Endothelial cell of umbilical vein (primary cell): ENCODE data around the gene RPRD2. TPM values are rescaled to one million over a fixed set of nuclear protein-coding genes. Genes with fewer than 3 reads are reported as not detected.

Source experiments
- BruUV-seq: library from RNA; stranded (reverse); fragments of 400-500 nt; replicated peaks from 2 replicates; lab custom pipeline; 2021; lab: Mats Ljungman, UMichigan
- CTCF ChIA-PET: fragments of 300-600, 350-600 bp; sonication (Branson Sonifier 250); formaldehyde crosslinking; loops from one replicate; lab custom pipeline; 2021; ENCODE audit warnings: antibody characterized with exemption, inconsistent platforms; lab: Charles Lee
- POLR2A ChIA-PET: fragments of 300-600, 350-600 bp; sonication (Branson Sonifier 250); formaldehyde crosslinking; loops from one replicate; lab custom pipeline; 2021; ENCODE audit warnings: antibody characterized with exemption, inconsistent platforms; lab: Charles Lee
- DNase-seq: peaks from one replicate; pipeline ENCODE4 v3.0.0-alpha.2; 2011; ENCODE audit warnings: low read depth, low spot score
- FAIRE-seq: peaks from 2 replicates; lab custom pipeline; 2011; peaks lifted over from hg19 to GRCh38; lab: Jason Lieb, UNC
- H2AFZ ChIP-seq: 2 replicates; pipeline ENCODE4 v1.6.0; 2012; ENCODE audit warnings: low read depth, low read length, control low read depth, inconsistent platforms
- H3K27ac ChIP-seq: 2 replicates; pipeline ENCODE4 v1.5.1; 2011; ENCODE audit warnings: low read depth, mild to moderate bottlenecking, control low read depth, low read length, moderate library complexity; ENCODE audit not compliant: insufficient read depth
- H3K27me3 ChIP-seq, 2 experiments: 2 replicates each; pipeline versions ENCODE4 v1.6.0 to v1.6.1; 2011; ENCODE audit warnings: low read length in 2 of 2, mixed read lengths in 1 of 2; ENCODE audit not compliant: control insufficient read depth in 2 of 2, insufficient read depth in 2 of 2
- H3K36me3 ChIP-seq, 2 experiments: 2 replicates in 1 of 2; 3 replicates in 1 of 2; pipeline ENCODE4 v1.5.1; 2011; ENCODE audit warnings: low read length in 2 of 2, mild to moderate bottlenecking in 1 of 2, moderate library complexity in 1 of 2; ENCODE audit not compliant: control insufficient read depth in 2 of 2, insufficient read depth in 2 of 2; ENCODE audit errors: extremely low read depth in 1 of 2
- H3K4me1 ChIP-seq: 3 replicates; pipeline ENCODE4 v1.5.1; 2011; ENCODE audit warnings: mild to moderate bottlenecking, low read length; ENCODE audit not compliant: control insufficient read depth, insufficient read depth; ENCODE audit errors: extremely low read depth
- H3K4me2 ChIP-seq: 2 replicates; pipeline ENCODE4 v1.6.1; 2011; ENCODE audit warnings: low read length, control low read depth, mixed read lengths; ENCODE audit not compliant: insufficient read depth
- H3K4me3 ChIP-seq, 3 experiments: fragments of 200-600 bp in 1 of 3; sonication (generic), shearing (Covaris generic) in 1 of 3; replicated peaks in 1 of 3; 2 replicates each; pipeline ENCODE4 v1.5.1; 2011 to 2016; ENCODE audit warnings: control low read depth in 3 of 3, low read length in 3 of 3, mild to moderate bottlenecking in 2 of 3, inconsistent platforms in 1 of 3, low read depth in 1 of 3, moderate library complexity in 1 of 3; ENCODE audit not compliant: insufficient read depth in 1 of 3
- H3K79me2 ChIP-seq: 2 replicates; pipeline ENCODE4 v1.6.0; 2012; ENCODE audit warnings: low read length, inconsistent platforms; ENCODE audit not compliant: control insufficient read depth, insufficient read depth
- H3K9ac ChIP-seq: replicated peaks from 2 replicates; pipeline ENCODE3; 2011; ENCODE audit warnings: low read length, control low read depth; ENCODE audit not compliant: insufficient read depth; ENCODE audit errors: extremely low read depth
- H3K9me1 ChIP-seq: replicated peaks from 3 replicates; pipeline ENCODE4 v1.6.0; 2011; ENCODE audit warnings: mild to moderate bottlenecking, low read length; ENCODE audit not compliant: control insufficient read depth, insufficient read depth; ENCODE audit errors: extremely low read depth
- H3K9me3 ChIP-seq: replicated peaks from 2 replicates; pipeline ENCODE4 v1.5.1; 2012; ENCODE audit warnings: low read length, inconsistent platforms; ENCODE audit not compliant: control insufficient read depth, insufficient read depth
- H4K20me1 ChIP-seq: replicated peaks from 2 replicates; pipeline ENCODE3; 2011; ENCODE audit warnings: mild to moderate bottlenecking, low read length; ENCODE audit not compliant: control insufficient read depth, insufficient read depth; ENCODE audit errors: extremely low read depth
- EZH2 ChIP-seq: IDR thresholded peaks from 2 replicates; pipeline ENCODE4 v1.6.1; 2012; ENCODE audit warnings: borderline replicate concordance, low read depth, mild to moderate bottlenecking, moderate library complexity, low read length, inconsistent platforms; ENCODE audit not compliant: severe bottlenecking
- FOS ChIP-seq: IDR thresholded peaks from 2 replicates; pipeline ENCODE4 v1.6.1; 2011; ENCODE audit warnings: mild to moderate bottlenecking, low read length, moderate library complexity, borderline replicate concordance; ENCODE audit not compliant: insufficient read depth
- GATA2 ChIP-seq: IDR thresholded peaks from 2 replicates; pipeline ENCODE4 v1.7.0; 2011; ENCODE audit warnings: low read depth, mild to moderate bottlenecking, moderate library complexity, mixed read lengths, low read length; ENCODE audit not compliant: insufficient read length, insufficient read depth
- JUN ChIP-seq: IDR thresholded peaks from 2 replicates; pipeline ENCODE4 v1.6.1; 2011; ENCODE audit warnings: borderline replicate concordance, low read depth; ENCODE audit not compliant: insufficient read length, insufficient read depth
- MYC ChIP-seq: IDR thresholded peaks from one replicate; pipeline ENCODE4 v1.6.1; 2011; ENCODE audit warnings: mild to moderate bottlenecking, low read depth, low read length
- POLR2A ChIP-seq: IDR thresholded peaks from 2 replicates; pipeline ENCODE4 v1.6.1; 2012; ENCODE audit warnings: low read depth, mild to moderate bottlenecking, control low read depth, low read length
- POLR2AphosphoS5 ChIP-seq: IDR thresholded peaks from 2 replicates; pipeline ENCODE4 v1.6.1; 2012; ENCODE audit warnings: low read depth, mild to moderate bottlenecking, control low read depth, low read length, moderate library complexity; ENCODE audit not compliant: insufficient read depth
- dilution Hi-C: fragments of 300-500 bp; cut with MboI; formaldehyde crosslinking; loops from one replicate; pipeline ENCODE4 v1.15.0; 2019; ENCODE audit warnings: low sequenced_read_pairs; ENCODE audit not compliant: extremely low pct_ligation_motif_present
- intact Hi-C: fragments of 100-400 bp; cut with micrococcal nuclease; formaldehyde crosslinking; loops from one replicate; pipeline ENCODE4 v1.10.0; 2022
- polyA plus RNA-seq, 4 experiments: library from polyadenylated mRNA; depleted of rRNA in 3 of 4; stranded (reverse) in 3 of 4; unstranded in 1 of 4; fragments of >200 nt; gene quantifications; 2 replicates each; pipeline versions ENCODE4 v1.2.1 to v1.2.3, GENCODE V29; 2011 to 2012; ENCODE audit warnings: missing spikeins in 1 of 4
- total RNA-seq: library from RNA; stranded (reverse); gene quantifications from 2 replicates; pipeline ENCODE4 v1.2.3, GENCODE V29; 2021
- TF ChIP-seq, protein P1 (sequence below), 2 donors: IDR thresholded peaks; 1 replicate in 1 of 2; 2 replicates in 1 of 2; pipeline ENCODE4 v1.5.1; 2011; ENCODE audit warnings: low read length in 2 of 2, mild to moderate bottlenecking in 2 of 2, moderate library complexity in 2 of 2, control low read depth in 1 of 2, inconsistent platforms in 1 of 2, low read depth in 1 of 2; ENCODE audit not compliant: insufficient read depth in 1 of 2; ENCODE audit errors: extremely low read depth in 1 of 2
- TF ChIP-seq, protein P2 (sequence below): IDR thresholded peaks from 2 replicates; pipeline ENCODE4 v1.6.1; 2011; ENCODE audit not compliant: insufficient read depth, insufficient read length

Gene RPRD2
- total and polyA plus RNA-seq, 2 donors (not counting 3 experiments of a cell fraction or from before 2014, with no cell fraction given), result 12.9 to 23.9 TPM

DNA sequence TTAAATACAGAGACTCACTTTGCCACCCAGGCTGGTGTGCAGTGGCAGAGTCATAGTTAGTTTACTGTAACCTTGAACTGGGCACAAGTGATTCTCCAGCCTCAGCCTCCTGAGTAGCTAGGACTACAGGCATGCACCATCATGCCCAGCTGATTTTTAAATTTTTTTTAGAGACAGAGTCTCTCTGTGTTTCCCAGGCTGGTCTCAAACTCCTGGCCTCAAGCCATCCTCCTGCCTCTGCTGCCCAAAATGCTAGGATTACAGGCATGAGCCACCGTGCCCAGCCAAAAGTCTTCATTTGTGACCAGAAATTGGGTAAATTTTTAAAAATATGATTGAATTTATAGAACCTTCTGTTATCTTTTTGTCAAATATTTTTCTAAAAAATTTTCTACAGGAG is 105.3 kb downstream of the RPRD2 start:
- POLR2A ChIA-PET, result no interaction called here
- BruUV-seq, result no TSS peak
- Histone ChIP-seq H3K9me1 (no peaks in the 10 kb centered on the region), H3K9me3 (no peaks in the 10 kb centered on the region), H3K9ac (no peak overlapping the region), H4K20me1 (no peaks in the 10 kb centered on the region), H3K4me1 (no peaks in the 10 kb centered on the region), H2AFZ (no peak overlapping the region), H3K4me2 (no peak overlapping the region), H3K36me3 (peaks cover 4 to 24% of the 10 kb centered on the region in 2 experiments), H3K27ac (no peak overlapping the region), H3K27me3 (no peaks in the 10 kb centered on the region), H3K4me3 (no peak overlapping the region), H3K79me2 (no peaks in the 10 kb centered on the region)
- CTCF ChIA-PET, result interaction anchor here (0.8 kb wide), 1 partner anchor 64 kb away, joined by 3 read pairs; no protein-coding TSS in a partner anchor
- dilution Hi-C loops, result no loop called here
- FAIRE-seq, result no peak
- TF ChIP-seq, protein P1, sequence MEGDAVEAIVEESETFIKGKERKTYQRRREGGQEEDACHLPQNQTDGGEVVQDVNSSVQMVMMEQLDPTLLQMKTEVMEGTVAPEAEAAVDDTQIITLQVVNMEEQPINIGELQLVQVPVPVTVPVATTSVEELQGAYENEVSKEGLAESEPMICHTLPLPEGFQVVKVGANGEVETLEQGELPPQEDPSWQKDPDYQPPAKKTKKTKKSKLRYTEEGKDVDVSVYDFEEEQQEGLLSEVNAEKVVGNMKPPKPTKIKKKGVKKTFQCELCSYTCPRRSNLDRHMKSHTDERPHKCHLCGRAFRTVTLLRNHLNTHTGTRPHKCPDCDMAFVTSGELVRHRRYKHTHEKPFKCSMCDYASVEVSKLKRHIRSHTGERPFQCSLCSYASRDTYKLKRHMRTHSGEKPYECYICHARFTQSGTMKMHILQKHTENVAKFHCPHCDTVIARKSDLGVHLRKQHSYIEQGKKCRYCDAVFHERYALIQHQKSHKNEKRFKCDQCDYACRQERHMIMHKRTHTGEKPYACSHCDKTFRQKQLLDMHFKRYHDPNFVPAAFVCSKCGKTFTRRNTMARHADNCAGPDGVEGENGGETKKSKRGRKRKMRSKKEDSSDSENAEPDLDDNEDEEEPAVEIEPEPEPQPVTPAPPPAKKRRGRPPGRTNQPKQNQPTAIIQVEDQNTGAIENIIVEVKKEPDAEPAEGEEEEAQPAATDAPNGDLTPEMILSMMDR (IDR thresholded peaks at IDR 0.05; ENCODE audit: extremely low read depth in 1 of 2, insufficient read depth in 1 of 2, low read depth in 1 of 2, low read length in 2 of 2), result no peak
- no peak for TF ChIP-seq FOS
- TF ChIP-seq POLR2A, result no peak
- no peak for TF ChIP-seq MYC
- TF ChIP-seq, protein P2, sequence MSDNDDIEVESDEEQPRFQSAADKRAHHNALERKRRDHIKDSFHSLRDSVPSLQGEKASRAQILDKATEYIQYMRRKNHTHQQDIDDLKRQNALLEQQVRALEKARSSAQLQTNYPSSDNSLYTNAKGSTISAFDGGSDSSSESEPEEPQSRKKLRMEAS, result no peak
- TF ChIP-seq EZH2, result no peak
- no peak for TF ChIP-seq GATA2
- TF ChIP-seq POLR2AphosphoS5, result no peak
- no peak for TF ChIP-seq JUN
- intact Hi-C loops, result no loop called here
- DNase-seq, result no peak
